GM23338 (cell line): ENCODE measurements around the gene PRUNE1. TPM values are rescaled to one million over a fixed set of nuclear protein-coding genes. Genes with fewer than 3 reads are reported as not detected.

ENCODE experiments used
- ATAC-seq: fragments of 200-7000 bp; cut with Tn5 transposase; 3 replicates; pipeline ENCODE4 v1.9.1; 2020
- DNase-seq: peaks from one replicate; pipeline ENCODE4 v3.0.0-alpha.2; 2015; ENCODE audit warnings: low spot score
- H2AFZ ChIP-seq: fragments of 200-600 bp; sonication (generic); 2 replicates; pipeline ENCODE4 v1.8.0; 2016; ENCODE audit warnings: antibody characterized with exemption, mild to moderate bottlenecking, moderate library complexity
- H3F3A ChIP-seq: fragments of 200-600 bp; sonication (generic); replicated peaks from 2 replicates; pipeline ENCODE4 v1.8.0; 2017; ENCODE audit warnings: antibody characterized with exemption, mixed run types, low read depth
- H3K27ac ChIP-seq: fragments of 200-600 bp; sonication (generic); 2 replicates; pipeline ENCODE4 v1.6.1; 2016; ENCODE audit warnings: low read depth
- H3K27me3 ChIP-seq: fragments of 200-600 bp; sonication (generic); 2 replicates; pipeline ENCODE4 v1.8.0; 2016; ENCODE audit warnings: mild to moderate bottlenecking, mixed run types, moderate library complexity; ENCODE audit not compliant: insufficient read depth
- H3K36me3 ChIP-seq: fragments of 200-600 bp; sonication (generic); 2 replicates; pipeline ENCODE4 v1.8.0; 2016; ENCODE audit warnings: mild to moderate bottlenecking; ENCODE audit not compliant: insufficient read depth
- H3K4me1 ChIP-seq: fragments of 200-600 bp; sonication (generic); 2 replicates; pipeline ENCODE4 v1.8.0; 2016; ENCODE audit warnings: mild to moderate bottlenecking, moderate library complexity; ENCODE audit not compliant: insufficient read depth
- H3K4me2 ChIP-seq: fragments of 200-600 bp; sonication (generic); 2 replicates; pipeline ENCODE4 v1.7.1; 2017; ENCODE audit warnings: mixed run types
- H3K4me3 ChIP-seq: fragments of 200-600 bp; sonication (generic); 2 replicates; pipeline ENCODE4 v1.6.1; 2016; ENCODE audit warnings: mixed run types
- H3K79me2 ChIP-seq: fragments of 200-600 bp; sonication (generic); replicated peaks from 2 replicates; pipeline ENCODE4 v1.8.0; 2017; ENCODE audit warnings: mild to moderate bottlenecking; ENCODE audit not compliant: insufficient read depth
- H3K9me2 ChIP-seq: fragments of 200-600 bp; sonication (generic); 2 replicates; pipeline ENCODE4 v1.8.0; 2017; ENCODE audit not compliant: insufficient read depth
- H4K20me1 ChIP-seq: fragments of 200-600 bp; sonication (generic); replicated peaks from 2 replicates; pipeline ENCODE4 v1.8.0; 2017; ENCODE audit warnings: mild to moderate bottlenecking; ENCODE audit not compliant: insufficient read depth
- H3K27ac Mint-ChIP-seq: 2 replicates; pipeline ENCODE4 v1.8.0; 2020; ENCODE audit warnings: inconsistent platforms, mild to moderate bottlenecking, moderate library complexity, mixed read lengths
- H3K27me3 Mint-ChIP-seq: 3 replicates; pipeline ENCODE4 v1.8.0; 2022; ENCODE audit warnings: low read depth, mild to moderate bottlenecking, moderate library complexity, mixed read lengths, inconsistent platforms; ENCODE audit not compliant: insufficient read depth, poor library complexity
- H3K36me3 Mint-ChIP-seq: 3 replicates; pipeline ENCODE4 v1.8.0; 2021; ENCODE audit warnings: low read depth, mild to moderate bottlenecking, inconsistent platforms, moderate library complexity, mixed read lengths
- H3K4me1 Mint-ChIP-seq: 3 replicates; pipeline ENCODE4 v1.8.0; 2020; ENCODE audit warnings: mild to moderate bottlenecking, inconsistent platforms, mixed read lengths
- H3K4me3 Mint-ChIP-seq: 3 replicates; pipeline ENCODE4 v1.8.0; 2021; ENCODE audit warnings: moderate library complexity, mild to moderate bottlenecking, inconsistent platforms, mixed read lengths
- H3K9me3 Mint-ChIP-seq: 3 replicates; pipeline ENCODE4 v1.8.0; 2020; ENCODE audit warnings: moderate library complexity, mild to moderate bottlenecking, inconsistent platforms, mixed read lengths
- CREB1 ChIP-seq: fragments of 250-450 bp; sonication (Bioruptor Pico); IDR thresholded peaks from 2 replicates; pipeline ENCODE4 v1.5.0; 2020; ENCODE audit warnings: low read depth, mild to moderate bottlenecking, moderate library complexity
- CTCF ChIP-seq, 2 experiments: fragments of 200-600 bp in 1 of 2; sonication (generic) in 1 of 2; conservative IDR thresholded peaks; 2 replicates each; pipeline versions ENCODE4 v1.5.1 to v1.6.1; 2016 to 2017; ENCODE audit warnings: antibody characterized with exemption in 2 of 2, low read depth in 2 of 2, mild to moderate bottlenecking in 2 of 2, moderate library complexity in 1 of 2
- ETS1 ChIP-seq: IDR thresholded peaks from 2 replicates; pipeline ENCODE4 v1.6.1; 2016; ENCODE audit warnings: antibody characterized with exemption
- EZH2 ChIP-seq: fragments of 200-600 bp; sonication (generic); IDR thresholded peaks from one replicate; pipeline ENCODE4 v1.8.0; 2017; ENCODE audit warnings: antibody characterized with exemption, mild to moderate bottlenecking, low read depth; ENCODE audit not compliant: unreplicated experiment
- EZH2phosphoT487 ChIP-seq: fragments of 200-600 bp; sonication (generic); IDR thresholded peaks from one replicate; pipeline ENCODE4 v1.8.1; 2018; ENCODE audit warnings: antibody characterized with exemption; ENCODE audit not compliant: unreplicated experiment
- JUNB ChIP-seq: IDR thresholded peaks from one replicate; pipeline ENCODE4 v1.6.1; 2016; ENCODE audit warnings: antibody characterized with exemption; ENCODE audit not compliant: unreplicated experiment
- POLR2AphosphoS5 ChIP-seq: IDR thresholded peaks from 2 replicates; pipeline ENCODE4 v1.6.1; 2016; ENCODE audit warnings: antibody characterized with exemption, low read depth
- REST ChIP-seq: IDR thresholded peaks from one replicate; pipeline ENCODE4 v1.6.1; 2018; ENCODE audit warnings: antibody characterized with exemption; ENCODE audit not compliant: unreplicated experiment
- ZNF114 ChIP-seq: fragments of 250-450 bp; sonication (Bioruptor Pico); IDR thresholded peaks from 2 replicates; pipeline ENCODE4 v1.5.0; 2020; ENCODE audit warnings: mild to moderate bottlenecking, moderate library complexity
- ZNF331 ChIP-seq: fragments of 250-450 bp; sonication (Bioruptor Pico); IDR thresholded peaks from 2 replicates; pipeline ENCODE4 v1.5.0; 2020; ENCODE audit warnings: low read depth, mild to moderate bottlenecking, moderate library complexity
- polyA plus RNA-seq: library from polyadenylated mRNA; unstranded; fragments of >200 nt; fragmentation: Nextera tagmentation; extraction: Ambion mirVana; gene quantifications from 2 replicates; pipeline ENCODE4 v1.2.1, GENCODE V29; 2016
- total RNA-seq: library from RNA; depleted of rRNA; stranded (reverse); fragments of >200 nt; shearing (Covaris generic); gene quantifications from 2 replicates; pipeline ENCODE4 v1.2.3, GENCODE V29; 2014

The PRUNE1 gene
- total and polyA plus RNA-seq, 2 experiments from 2014 or later, result 14.7 to 33.2 TPM

- Mint-ChIP-seq H3K9me3 (no peaks in the 10 kb centered on the region), H3K27me3 (peaks cover 11% of the 10 kb centered on the region), H3K4me1 (peaks cover under 1% of the 10 kb centered on the region; the same call in 2 of the 3 replicates), H3K27ac (no peak overlapping the region), H3K36me3 (no peaks in the 10 kb centered on the region; the same call in 2 of the 3 replicates), H3K4me3 (no peak overlapping the region)
- no peaks in the 10 kb centered on the region for H3F3A ChIP-seq
- ATAC-seq (no peak), DNase-seq (no peak)
- no peak overlapping the region for H2AFZ ChIP-seq
- H3K36me3 ChIP-seq, result no peaks in the 10 kb centered on the region
- no peaks in the 10 kb centered on the region for H3K79me2 ChIP-seq
- H3K4me2 ChIP-seq, result no peak overlapping the region
- H4K20me1 ChIP-seq, result no peaks in the 10 kb centered on the region
- no peaks in the 10 kb centered on the region for H3K9me2 ChIP-seq
- H3K27ac ChIP-seq, result no peak overlapping the region
- H3K4me3 ChIP-seq, result no peak overlapping the region
- no peaks in the 10 kb centered on the region for H3K27me3 ChIP-seq
- TF ChIP-seq JUNB (no peak), CREB1 (CRISPR knock-in tag) (no peak), CTCF (conservative IDR thresholded peaks at IDR 0.05; ENCODE audit: low read depth in 2 of 2) (no peak), POLR2AphosphoS5 (no peak), ETS1 (no peak), ZNF114 (CRISPR knock-in tag) (no peak), ZNF331 (CRISPR knock-in tag) (no peak)
- no peaks in the 10 kb centered on the region for H3K4me1 ChIP-seq
Measured at GRCh38 chr1:150987924-150988323, 20.3 kb upstream of the PRUNE1 start.

- no peaks in the 10 kb centered on the region for H3K79me2 ChIP-seq
- Mint-ChIP-seq H3K4me3 (no peak overlapping the region), H3K36me3 (peaks cover 3% of the 10 kb centered on the region; the same call in 2 of the 3 replicates), H3K9me3 (no peaks in the 10 kb centered on the region), H3K27me3 (peaks cover 11% of the 10 kb centered on the region), H3K27ac (no peak overlapping the region), H3K4me1 (peaks cover 6% of the 10 kb centered on the region; the same call in 2 of the 3 replicates)
- no peaks in the 10 kb centered on the region for H3F3A ChIP-seq
- H3K27me3 ChIP-seq, result no peaks in the 10 kb centered on the region
- DNase-seq, result no peak
- no peaks in the 10 kb centered on the region for H3K36me3 ChIP-seq
- H4K20me1 ChIP-seq, result no peaks in the 10 kb centered on the region
- no peak overlapping the region for H3K27ac ChIP-seq
- H3K9me2 ChIP-seq, result no peaks in the 10 kb centered on the region
- no peaks in the 10 kb centered on the region for H3K4me1 ChIP-seq
- no peak for ATAC-seq
- no peak overlapping the region for H3K4me2 ChIP-seq
- H3K4me3 ChIP-seq, result no peak overlapping the region
- H2AFZ ChIP-seq, result no peak overlapping the region
- TF ChIP-seq CTCF (conservative IDR thresholded peaks at IDR 0.05; ENCODE audit: low read depth in 2 of 2), result no peak
- TF ChIP-seq EZH2phosphoT487, result no peak
- no peak for TF ChIP-seq POLR2AphosphoS5
- TF ChIP-seq EZH2, result no peak
- TF ChIP-seq ZNF331 (CRISPR knock-in tag), result no peak
- no peak for TF ChIP-seq JUNB
- no peak for TF ChIP-seq REST
Measured at GRCh38 chr1:150992626-150993025, 15.6 kb upstream of the PRUNE1 start.
